Common myeloid progenitor, CD34-positive (primary cell): ENCODE results near the gene CYP27A1.
A peak's percentile ranks its signal among the peaks of the same experiment; 100 is the strongest.

Experiments used
- CTCF ChIA-PET: fragments of 350-600 bp; sonication (Branson Sonifier 250); formaldehyde crosslinking; loops from one replicate; lab custom pipeline; 2021; ENCODE audit warnings: antibody characterized with exemption; lab: Charles Lee
- POLR2A ChIA-PET: fragments of 350-600 bp; sonication (Branson Sonifier 250); formaldehyde crosslinking; loops from one replicate; lab custom pipeline; 2021; ENCODE audit warnings: antibody characterized with exemption; lab: Charles Lee
- DNase-seq, 3 donors: peaks; one replicate each; pipeline versions ENCODE4 v3.0.0 to v3.0.0-alpha.2; 2013
- H3K27ac ChIP-seq, 2 experiments: 1 replicate in 1 of 2; 2 replicates in 1 of 2; pipeline ENCODE4 v1.7.0; 2013; ENCODE audit warnings: inconsistent platforms in 2 of 2, low read length in 2 of 2, mild to moderate bottlenecking in 2 of 2, low read depth in 1 of 2, moderate library complexity in 1 of 2; ENCODE audit not compliant: severe bottlenecking in 2 of 2, insufficient read depth in 1 of 2, poor library complexity in 1 of 2
- H3K27me3 ChIP-seq, 5 experiments: replicated peaks in 2 of 5; 1 replicate in 3 of 5; 2 replicates in 2 of 5; pipeline versions ENCODE4 v1.6.1 to v1.7.0; 2013; ENCODE audit warnings: low read length in 4 of 5, mild to moderate bottlenecking in 2 of 5, moderate library complexity in 2 of 5, inconsistent platforms in 1 of 5; ENCODE audit not compliant: insufficient read depth in 5 of 5, control insufficient read depth in 4 of 5
- H3K36me3 ChIP-seq, 4 experiments: 1 replicate in 2 of 4; 2 replicates in 2 of 4; pipeline versions ENCODE4 v1.6.1 to v1.7.0; 2013; ENCODE audit warnings: low read length in 3 of 4, control low read depth in 1 of 4, mild to moderate bottlenecking in 1 of 4; ENCODE audit not compliant: control insufficient read depth in 4 of 4, insufficient read depth in 4 of 4
- H3K4me1 ChIP-seq, 4 experiments: 1 replicate in 3 of 4; 2 replicates in 1 of 4; pipeline versions ENCODE4 v1.6.1 to v1.7.1; 2013; ENCODE audit warnings: low read length in 3 of 4, mild to moderate bottlenecking in 3 of 4, control low read depth in 1 of 4, inconsistent platforms in 1 of 4, moderate library complexity in 1 of 4; ENCODE audit not compliant: control insufficient read depth in 4 of 4, insufficient read depth in 4 of 4; ENCODE audit errors: control extremely low read depth in 1 of 4
- H3K4me3 ChIP-seq, 7 experiments: 1 replicate in 4 of 7; 2 replicates in 3 of 7; pipeline versions ENCODE4 v1.5.1 to v1.7.0; 2013; ENCODE audit warnings: mild to moderate bottlenecking in 7 of 7, low read length in 6 of 7, moderate library complexity in 6 of 7, inconsistent platforms in 2 of 7, low read depth in 2 of 7, control low read depth in 1 of 7; ENCODE audit not compliant: insufficient read depth in 4 of 7, control insufficient read depth in 1 of 7; ENCODE audit errors: extremely low read depth in 1 of 7
- H3K9me3 ChIP-seq, 5 experiments: 1 replicate in 4 of 5; 2 replicates in 1 of 5; pipeline versions ENCODE4 v1.6.1 to v1.7.1; 2013; ENCODE audit warnings: low read length in 4 of 5, mild to moderate bottlenecking in 2 of 5, inconsistent platforms in 1 of 5, low read depth in 1 of 5, moderate library complexity in 1 of 5; ENCODE audit not compliant: control insufficient read depth in 4 of 5, insufficient read depth in 2 of 5; ENCODE audit errors: control extremely low read depth in 1 of 5
- WGBS: methylation state at CpG from one replicate; pipeline ENCODE4 v1.1.5; 2013; ENCODE audit not compliant: insufficient coverage; 5-methylcytosine and 5-hydroxymethylcytosine counted together

Gene CYP27A1

GRCh38 chr2:218856167-218856895 lies 74.4 kb downstream of the CYP27A1 start:
- H3K27ac ChIP-seq, result no peak overlapping the region
- CTCF ChIA-PET, result interaction anchor here (0.9 to 16.8 kb wide), 5 partner anchors 18 to 146 kb away, joined by 3 to 233 read pairs (median 5); partner anchors contain the start of genes TTLL4 and WNT10A
- 13% methylated on average over 3 of the region's 12 CpGs for WGBS
- POLR2A ChIA-PET, result no interaction called here
- peaks cover 0 to 31% (median 15%) of the 10 kb centered on the region in 4 experiments for H3K4me1 ChIP-seq
- peaks cover 8 to 90% (median 59%) of the 10 kb centered on the region in 5 experiments for H3K27me3 ChIP-seq
- peaks cover 0 to 3% (median 0%) of the 10 kb centered on the region in 5 experiments for H3K9me3 ChIP-seq
- no peak overlapping the region for H3K4me3 ChIP-seq
- H3K36me3 ChIP-seq, result no peaks in the 10 kb centered on the region
- DNase-seq, result peak in 2 of 3 donors; percentile 49 to 57

- CTCF ChIA-PET, result interaction anchor here (1.1 to 16.8 kb wide), 3 partner anchors 18 to 42 kb away, joined by 3 to 233 read pairs (median 94); partner anchors contain the start of gene WNT10A
- no CpG with 5 or more reads among the region's 1 CpG for WGBS
- H3K27me3 ChIP-seq, result peaks cover 8 to 93% (median 63%) of the 10 kb centered on the region in 5 experiments
- no peaks in the 10 kb centered on the region for H3K36me3 ChIP-seq
- peaks cover 0 to 3% (median 0%) of the 10 kb centered on the region in 5 experiments for H3K9me3 ChIP-seq
- no peak for DNase-seq
- no peak overlapping the region for H3K4me3 ChIP-seq
- peaks cover 0 to 31% (median 15%) of the 10 kb centered on the region in 4 experiments for H3K4me1 ChIP-seq
- H3K27ac ChIP-seq, result no peak overlapping the region
- POLR2A ChIA-PET, result no interaction called here
These were observed 74.9 kb downstream of the CYP27A1 start for GRCh38 chr2:218856896-218857243.

DNA sequence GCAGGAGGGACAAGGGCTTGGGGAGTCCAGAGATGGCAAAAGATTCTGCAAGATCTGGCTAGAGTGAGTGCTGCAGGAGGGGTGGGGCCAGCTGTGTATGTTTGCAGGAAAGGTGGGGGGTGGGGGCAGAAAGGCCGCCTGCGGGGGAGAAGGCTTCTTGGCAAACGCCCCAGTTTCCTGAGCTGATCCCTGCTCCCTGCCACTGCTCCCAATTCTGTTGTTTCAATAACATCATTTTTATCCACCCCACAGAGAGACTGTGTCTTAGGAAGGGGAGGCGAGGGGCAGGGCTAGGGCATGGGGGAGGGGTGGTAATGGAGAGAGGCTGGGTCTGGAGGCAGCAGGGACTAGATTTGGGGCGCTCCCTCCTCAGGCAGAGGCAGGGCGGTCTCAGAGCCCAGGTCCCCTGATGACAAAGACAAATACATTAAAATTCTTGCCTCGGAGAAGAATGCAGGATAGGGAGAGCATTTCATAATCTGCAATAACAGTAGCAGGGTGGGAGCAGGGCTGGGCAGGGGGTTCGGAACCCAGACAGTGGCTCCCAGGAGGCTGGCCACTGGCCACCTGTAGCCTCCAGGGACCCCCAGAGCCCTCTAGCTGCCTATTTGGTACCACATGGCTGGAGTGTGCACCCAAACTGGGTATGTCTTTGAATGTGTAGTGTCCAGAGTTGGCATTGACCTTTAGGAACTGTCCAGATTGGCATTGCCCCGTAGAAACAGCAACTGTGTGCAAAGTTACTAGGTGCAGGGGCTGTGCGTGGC lies 75.6 kb downstream of the CYP27A1 start:
- Histone ChIP-seq H3K27ac (no peak overlapping the region), H3K27me3 (peaks cover 8 to 99% (median 65%) of the 10 kb centered on the region in 5 experiments), H3K9me3 (peaks cover 0 to 3% (median 0%) of the 10 kb centered on the region in 5 experiments), H3K4me3 (no peak overlapping the region), H3K36me3 (no peaks in the 10 kb centered on the region), H3K4me1 (peaks cover 0 to 31% (median 15%) of the 10 kb centered on the region in 4 experiments)
- no peak for DNase-seq
- WGBS, result 22% methylated on average over 4 of the region's 10 CpGs
- ChIA-PET POLR2A (no interaction called here), CTCF (interaction anchor here (0.8 to 16.8 kb wide), 5 partner anchors 9 to 42 kb away, joined by 3 to 233 read pairs (median 5); partner anchors contain the start of gene WNT10A)

DNA sequence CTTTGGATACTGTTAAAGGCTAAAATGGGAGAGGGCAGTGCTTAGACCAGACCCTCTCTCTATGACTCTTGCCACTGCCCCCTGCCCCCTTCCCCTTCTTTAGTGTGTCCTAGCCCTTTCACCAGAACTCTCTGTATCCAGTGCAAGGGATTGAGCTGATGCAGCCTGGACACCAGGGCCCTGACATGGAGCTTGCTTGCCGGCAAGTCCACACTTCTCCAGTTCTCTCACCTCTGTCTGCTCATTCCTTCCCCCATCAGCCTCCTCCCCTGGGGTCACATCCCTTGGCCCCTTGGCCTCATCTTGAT lies 76.1 kb downstream of the CYP27A1 start:
- no peak overlapping the region for H3K4me3 ChIP-seq
- H3K9me3 ChIP-seq, result peaks cover 0 to 3% (median 0%) of the 10 kb centered on the region in 5 experiments
- CTCF ChIA-PET, result interaction anchor here (0.8 to 16.8 kb wide), 6 partner anchors 10 to 200 kb away, joined by 3 to 233 read pairs (median 4); partner anchors contain the start of gene WNT10A
- 0% methylated on average over 1 of the region's 1 CpG for WGBS
- no peak overlapping the region for H3K27ac ChIP-seq
- H3K36me3 ChIP-seq, result no peaks in the 10 kb centered on the region
- POLR2A ChIA-PET, result no interaction called here
- H3K4me1 ChIP-seq, result peaks cover 0 to 30% (median 15%) of the 10 kb centered on the region in 4 experiments
- peaks cover 8 to 99% (median 62%) of the 10 kb centered on the region in 5 experiments for H3K27me3 ChIP-seq
- no peak for DNase-seq

- 2% methylated on average over 37 of the region's 51 CpGs for WGBS
- H3K4me3 ChIP-seq, result peak overlapping the region in 3 of 7 experiments; percentile 13 to 42 (median 32)
- peaks cover 8 to 99% (median 56%) of the 10 kb centered on the region in 5 experiments for H3K27me3 ChIP-seq
- DNase-seq, result no peak
- ChIA-PET CTCF (interaction anchor here (0.7 to 16.8 kb wide), 7 partner anchors 16 to 201 kb away, joined by 3 to 233 read pairs (median 3); partner anchors contain the start of gene WNT10A), POLR2A (no interaction called here)
- peaks cover 0 to 24% (median 12%) of the 10 kb centered on the region in 4 experiments for H3K4me1 ChIP-seq
- H3K27ac ChIP-seq, result no peak overlapping the region
- H3K9me3 ChIP-seq, result peaks cover 0 to 3% (median 0%) of the 10 kb centered on the region in 5 experiments
- H3K36me3 ChIP-seq, result no peaks in the 10 kb centered on the region
These were observed 77.0 kb downstream of the CYP27A1 start for GRCh38 chr2:218858671-218859555.

- no peak within 1 kb of the TSS for H3K27ac ChIP-seq
- POLR2A ChIA-PET, result no interaction called here
- H3K9me3 ChIP-seq, result peaks cover 0 to 3% (median 0%) of the 10 kb centered on the region in 5 experiments
- peak within 1 kb of the TSS in 3 of 7 experiments; percentile 13 to 42 (median 32) for H3K4me3 ChIP-seq
- H3K4me1 ChIP-seq, result peaks cover 0 to 24% (median 11%) of the 10 kb centered on the region in 4 experiments
- no peak for DNase-seq
- no peaks in the 10 kb centered on the region for H3K36me3 ChIP-seq
- WGBS, result 0% methylated on average over 41 of the region's 64 CpGs
- CTCF ChIA-PET, result interaction anchor here (1.0 to 16.8 kb wide), 4 partner anchors 15 to 121 kb away, joined by 3 to 233 read pairs (median 17); partner anchors contain the start of gene WNT10A
- H3K27me3 ChIP-seq, result peaks cover 8 to 93% (median 52%) of the 10 kb centered on the region in 5 experiments
These were observed 77.6 kb downstream of the CYP27A1 start, which contains the start of gene WNT6 for GRCh38 chr2:218859556-218859987. TSS of gene WNT6 (plus strand) at chr2:218859805. CDS start at chr2:218860038, 233 bp downstream.
